ENCODE data around the gene IQSEC3. TPM values are rescaled to one million over a fixed set of nuclear protein-coding genes. Genes with fewer than 3 reads are reported as not detected.

Gene IQSEC3
- total RNA-seq, 1 experiment from 2014 or later = 0.55 TPM

- Histone ChIP-seq H3K23me2 (ENCODE audit: insufficient read length, low read depth, low read length, poor library complexity, severe bottlenecking) (no peaks in the 10 kb centered on the region), H3K9ac (ENCODE audit: extremely low read depth, insufficient read length, low read length) (no peak overlapping the region), H2BK12ac (ENCODE audit: insufficient read length, low read depth, low read length) (no peak overlapping the region), H2AK5ac (ENCODE audit: insufficient read length, low read length) (no peak overlapping the region), H4K91ac (ENCODE audit: insufficient read length, low read depth, low read length) (no peak overlapping the region), H3K4me1 (ENCODE audit: insufficient read depth, low read length) (0 out of 2 replicates have a peak, but pooled peaks cover 4% of the 10 kb centered on the region), H3K4ac (ENCODE audit: low read depth, low read length) (no peak overlapping the region), H4K20me1 (ENCODE audit: control insufficient read depth, insufficient read depth, insufficient read length) (no peaks in the 10 kb centered on the region), H3K79me2 (ENCODE audit: insufficient read depth, low read length) (no peaks in the 10 kb centered on the region), H3K23ac (ENCODE audit: insufficient read length, low read depth, low read length) (no peak overlapping the region), H3T11ph (ENCODE audit: low read length) (no peak overlapping the region), H3K9me3 (ENCODE audit: control insufficient read depth, low read depth, low read length) (no peaks in the 10 kb centered on the region), H2BK20ac (ENCODE audit: low read depth, low read length, poor library complexity, severe bottlenecking) (no peak overlapping the region), H2AFZ (ENCODE audit: low read length) (no peak overlapping the region), H2BK5ac (ENCODE audit: insufficient read length, low read length) (no peak overlapping the region), H4K5ac (ENCODE audit: insufficient read length, low read depth, low read length) (no peak overlapping the region), H3K27me3 (ENCODE audit: insufficient read depth, low read length) (peaks cover 4% of the 10 kb centered on the region; the same call in 1 of the 2 replicates), H2BK15ac (ENCODE audit: low read depth, low read length) (no peak overlapping the region), H3K79me1 (ENCODE audit: insufficient read depth, low read depth, low read length, poor library complexity, severe bottlenecking) (no peaks in the 10 kb centered on the region), H3K4me2 (ENCODE audit: insufficient read depth, insufficient read length, low read length) (no peak overlapping the region), H3K27ac (ENCODE audit: insufficient read length, low read depth, low read length) (no peak overlapping the region), H3K18ac (ENCODE audit: insufficient read length, low read depth, low read length) (no peak overlapping the region), H2BK120ac (ENCODE audit: low read depth, low read length, poor library complexity, severe bottlenecking) (no peak overlapping the region), H3K14ac (ENCODE audit: insufficient read depth, low read length) (no peak overlapping the region), H4K8ac (replicated peaks; ENCODE audit: insufficient read length, low read depth, low read length) (no peak overlapping the region), H3K56ac (ENCODE audit: insufficient read length, low read depth, low read length) (no peak overlapping the region)
- no peak overlapping the region for H3K27ac Mint-ChIP-seq
- peaks cover 97% of the 10 kb centered on the region for H3K27me3 Mint-ChIP-seq (ENCODE audit: low read depth)
- H3K4me1 Mint-ChIP-seq = peaks cover 29 to 36% of the 10 kb centered on the region in 2 experiments
- no CpG with 5 or more reads among the region's 3 CpGs for WGBS (ENCODE audit: extremely low coverage, insufficient read length, low lambda C conversion rate)
- H3K4me3 Mint-ChIP-seq = no peak overlapping the region
- no peaks in the 10 kb centered on the region; a peak in 2 of 5 replicates for H3K9me3 Mint-ChIP-seq
- DNase-seq = no peak
- TF ChIP-seq, protein P1, sequence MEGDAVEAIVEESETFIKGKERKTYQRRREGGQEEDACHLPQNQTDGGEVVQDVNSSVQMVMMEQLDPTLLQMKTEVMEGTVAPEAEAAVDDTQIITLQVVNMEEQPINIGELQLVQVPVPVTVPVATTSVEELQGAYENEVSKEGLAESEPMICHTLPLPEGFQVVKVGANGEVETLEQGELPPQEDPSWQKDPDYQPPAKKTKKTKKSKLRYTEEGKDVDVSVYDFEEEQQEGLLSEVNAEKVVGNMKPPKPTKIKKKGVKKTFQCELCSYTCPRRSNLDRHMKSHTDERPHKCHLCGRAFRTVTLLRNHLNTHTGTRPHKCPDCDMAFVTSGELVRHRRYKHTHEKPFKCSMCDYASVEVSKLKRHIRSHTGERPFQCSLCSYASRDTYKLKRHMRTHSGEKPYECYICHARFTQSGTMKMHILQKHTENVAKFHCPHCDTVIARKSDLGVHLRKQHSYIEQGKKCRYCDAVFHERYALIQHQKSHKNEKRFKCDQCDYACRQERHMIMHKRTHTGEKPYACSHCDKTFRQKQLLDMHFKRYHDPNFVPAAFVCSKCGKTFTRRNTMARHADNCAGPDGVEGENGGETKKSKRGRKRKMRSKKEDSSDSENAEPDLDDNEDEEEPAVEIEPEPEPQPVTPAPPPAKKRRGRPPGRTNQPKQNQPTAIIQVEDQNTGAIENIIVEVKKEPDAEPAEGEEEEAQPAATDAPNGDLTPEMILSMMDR (conservative IDR thresholded peaks at IDR 0.05) = no peak
- H3K36me3 Mint-ChIP-seq (ENCODE audit: insufficient read depth in 1 of 3, low read depth in 3 of 3) = no peaks in the 10 kb centered on the region
Measured at GRCh38 chr12:211142-211465, 144.5 kb downstream of the IQSEC3 start.

All from H9 (cell line).